ENCODE measurements around the gene ZBTB21. TPM values are rescaled to one million over a fixed set of nuclear protein-coding genes. Genes with fewer than 3 reads are reported as not detected.

Gene ZBTB21
- total RNA-seq (1 to 10 TPM; 4.5 to 8.8 (median 4.6) TPM), polyA plus RNA-seq (1 to 10 TPM in 2 of 3 donors, under 1 TPM in 1; 0.49 to 2.2 (median 1.2) TPM)
- long read RNA-seq, donor 1, partial matches to known transcripts: 0 of 1 reads
- long read RNA-seq, donor 1, other reads (novel, unspliced or antisense): 1 of 1 reads
- long read RNA-seq, donor 2, partial matches to known transcripts: 0 of 3 reads
- long read RNA-seq, donor 2, other reads (novel, unspliced or antisense): 3 of 3 reads

DNA sequence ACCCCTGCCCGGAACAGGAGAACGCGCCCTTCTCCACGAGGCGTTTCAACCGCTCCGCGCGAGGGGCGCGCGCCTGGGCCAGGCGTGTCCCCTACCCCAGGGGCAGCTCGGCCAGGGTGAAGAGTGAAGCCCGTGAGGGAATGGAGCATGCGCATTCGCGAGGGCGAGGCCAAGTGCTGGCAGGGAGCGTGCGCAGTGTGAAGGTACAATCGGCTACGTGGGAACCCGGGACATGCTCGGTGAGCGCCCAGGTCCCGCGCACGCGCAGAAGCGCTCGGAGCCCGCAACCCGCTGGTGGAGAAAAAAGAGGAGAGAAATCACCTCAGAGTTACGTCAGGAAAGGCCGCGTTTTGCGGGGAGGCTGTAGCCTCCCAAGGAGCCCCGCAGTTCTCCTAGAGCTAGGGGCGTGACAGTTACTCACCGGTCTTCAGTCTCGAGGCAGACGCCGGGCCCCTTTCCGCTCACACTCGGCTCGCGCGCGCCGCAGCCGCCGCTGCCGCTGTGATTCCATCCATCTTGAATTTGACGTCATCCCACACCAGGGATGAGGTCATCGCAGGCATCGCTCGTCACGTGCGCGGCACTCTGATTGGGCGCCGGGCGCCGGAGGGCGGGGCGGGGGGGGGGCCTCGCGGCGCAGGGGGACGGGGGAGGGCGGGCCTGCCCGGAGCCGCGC, at the start of gene ZBTB21:
Gene ZBTB21, minus strand, starts transcription at position 530 of the 676 bp plus-strand sequence. CDS start 16,265 bp downstream, outside the sequence.
- intact Hi-C loops (cut with DNase I): loop anchor here (2.0 to 5.0 kb wide), 3 partner anchors 102 to 131 kb away; partner anchors contain the start of gene PRDM15 (in 1 of the 2)
- 0 to 1% (median 0%) methylated on average over 59 to 75 of the region's 75 CpGs for WGBS, 3 donors
- TF ChIP-seq, protein P1, sequence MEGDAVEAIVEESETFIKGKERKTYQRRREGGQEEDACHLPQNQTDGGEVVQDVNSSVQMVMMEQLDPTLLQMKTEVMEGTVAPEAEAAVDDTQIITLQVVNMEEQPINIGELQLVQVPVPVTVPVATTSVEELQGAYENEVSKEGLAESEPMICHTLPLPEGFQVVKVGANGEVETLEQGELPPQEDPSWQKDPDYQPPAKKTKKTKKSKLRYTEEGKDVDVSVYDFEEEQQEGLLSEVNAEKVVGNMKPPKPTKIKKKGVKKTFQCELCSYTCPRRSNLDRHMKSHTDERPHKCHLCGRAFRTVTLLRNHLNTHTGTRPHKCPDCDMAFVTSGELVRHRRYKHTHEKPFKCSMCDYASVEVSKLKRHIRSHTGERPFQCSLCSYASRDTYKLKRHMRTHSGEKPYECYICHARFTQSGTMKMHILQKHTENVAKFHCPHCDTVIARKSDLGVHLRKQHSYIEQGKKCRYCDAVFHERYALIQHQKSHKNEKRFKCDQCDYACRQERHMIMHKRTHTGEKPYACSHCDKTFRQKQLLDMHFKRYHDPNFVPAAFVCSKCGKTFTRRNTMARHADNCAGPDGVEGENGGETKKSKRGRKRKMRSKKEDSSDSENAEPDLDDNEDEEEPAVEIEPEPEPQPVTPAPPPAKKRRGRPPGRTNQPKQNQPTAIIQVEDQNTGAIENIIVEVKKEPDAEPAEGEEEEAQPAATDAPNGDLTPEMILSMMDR (IDR thresholded peaks at IDR 0.05): no peak
- Histone ChIP-seq H3K36me3 (ENCODE audit: insufficient read depth in 1 of 2, low read depth in 1 of 2) (no peaks in the 10 kb centered on the region), H3K27ac (peak within 1 kb of the TSS; percentile 99), H3K9me3 (no peaks in the 10 kb centered on the region), H3K4me1 (no peaks in the 10 kb centered on the region), H3K4me3 (peak within 1 kb of the TSS; percentile 88), H3K27me3 (ENCODE audit: insufficient read depth in 3 of 3, low read length in 2 of 3) (peaks cover 0 to 12% (median 0%) of the 10 kb centered on the region in 3 donors)
- peak; percentile 96 for ATAC-seq
- DNase-seq: peak; percentile 99

DNA sequence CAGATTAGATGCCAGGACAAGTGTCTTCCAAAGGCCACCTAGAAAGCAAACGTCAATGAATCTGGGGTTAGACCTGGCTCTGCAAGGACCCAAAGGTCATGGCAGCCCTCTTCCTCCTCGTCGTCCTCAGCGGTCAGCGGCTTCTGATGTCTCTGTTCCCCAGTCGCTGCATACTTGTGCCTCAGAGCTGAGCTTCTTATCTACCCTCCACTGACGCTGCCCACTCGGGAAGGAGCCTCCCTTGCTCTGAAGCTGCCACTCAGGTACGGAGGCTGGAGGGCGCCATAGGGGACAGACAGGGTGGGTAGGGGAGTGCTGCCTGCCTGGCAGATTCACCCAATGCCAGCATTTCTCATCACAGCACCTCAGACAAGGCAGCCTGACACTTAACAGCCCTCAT, 49.6 kb upstream of the ZBTB21 start:
- H3K27me3 ChIP-seq (ENCODE audit: insufficient read depth in 3 of 3, low read length in 2 of 3): peaks cover 0 to 14% (median 9%) of the 10 kb centered on the region in 3 donors

DNA sequence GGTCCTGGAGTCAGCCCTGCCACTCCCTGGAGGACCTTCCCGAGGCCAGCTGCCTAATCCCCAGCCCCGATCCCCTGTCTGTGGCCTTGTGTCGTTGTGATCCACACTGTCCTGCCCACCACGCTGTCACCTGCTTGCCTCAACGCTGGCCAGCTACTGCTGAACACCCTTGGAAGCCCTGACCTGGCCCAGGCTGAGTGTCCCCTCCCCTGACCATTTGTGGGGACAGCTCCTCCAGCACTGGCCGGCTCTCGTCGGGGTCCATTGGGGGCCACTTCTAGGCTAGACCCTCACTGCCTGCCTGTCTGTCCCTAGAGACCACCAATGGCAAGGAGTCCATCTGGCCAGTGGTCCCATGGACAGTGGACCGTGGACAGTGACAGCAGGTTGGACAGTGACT, 49.0 kb upstream of the ZBTB21 start:
- H3K27me3 ChIP-seq (ENCODE audit: insufficient read depth in 3 of 3, low read length in 2 of 3): peaks cover 0 to 14% (median 9%) of the 10 kb centered on the region in 3 donors
- H3K27ac ChIP-seq: no peak overlapping the region
- no peak overlapping the region for H3K4me3 ChIP-seq
- H3K4me1 ChIP-seq: peaks cover 3% of the 10 kb centered on the region
- TF ChIP-seq, protein P1 (IDR thresholded peaks at IDR 0.05): no peak
- DNase-seq (no peak), ATAC-seq (no peak)
- no peaks in the 10 kb centered on the region for H3K36me3 ChIP-seq (ENCODE audit: insufficient read depth in 1 of 2, low read depth in 1 of 2)
- intact Hi-C loops (cut with DNase I): loop anchor here in 1 of 2 donors (10.0 kb wide), 1 partner anchor 56 kb away; no protein-coding TSS in a partner anchor
- 73 to 79% (median 76%) methylated on average over 9 of the region's 9 CpGs for WGBS, 3 donors
- no peaks in the 10 kb centered on the region for H3K9me3 ChIP-seq

More for the DNA sequence above, 49.6 kb upstream of the ZBTB21 start:
- TF ChIP-seq, protein P1 (IDR thresholded peaks at IDR 0.05): no peak
- Histone ChIP-seq H3K27ac (no peak overlapping the region), H3K4me3 (no peak overlapping the region), H3K4me1 (peaks cover 3% of the 10 kb centered on the region), H3K36me3 (ENCODE audit: insufficient read depth in 1 of 2, low read depth in 1 of 2) (no peaks in the 10 kb centered on the region), H3K9me3 (no peaks in the 10 kb centered on the region)
- ATAC-seq (no peak), DNase-seq (no peak)
- intact Hi-C loops (cut with DNase I): loop anchor here in 1 of 2 donors (10.0 kb wide), 1 partner anchor 55 kb away; no protein-coding TSS in a partner anchor
- WGBS, 3 donors: 86 to 92% (median 87%) methylated on average over 9 to 10 of the region's 10 CpGs

DNA sequence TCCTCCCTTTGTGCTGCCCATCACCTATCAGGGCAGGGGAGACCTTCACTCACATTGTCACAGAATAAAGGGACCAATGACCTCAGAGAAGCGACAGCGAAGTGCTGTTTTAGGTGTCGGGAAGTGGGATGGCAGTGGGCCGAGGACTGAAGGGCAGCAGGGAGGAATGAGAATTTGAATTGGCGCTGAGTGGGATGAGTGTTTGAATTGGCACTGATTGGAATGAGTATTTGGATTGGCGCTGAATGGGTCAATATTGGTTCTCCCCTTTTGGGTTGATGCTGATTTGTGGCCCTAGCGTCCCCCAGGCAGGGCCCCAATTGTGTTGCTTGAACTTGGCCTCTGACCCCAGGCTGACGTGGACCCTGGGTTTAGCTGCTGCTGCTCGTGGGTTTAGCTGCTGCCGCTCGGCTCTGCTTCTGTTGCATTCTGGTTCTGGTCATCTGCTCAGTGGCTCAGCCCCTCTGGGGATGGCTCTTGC, 48.5 kb upstream of the ZBTB21 start:
- H3K36me3 ChIP-seq (ENCODE audit: insufficient read depth in 1 of 2, low read depth in 1 of 2): no peaks in the 10 kb centered on the region
- DNase-seq: no peak
- no peak for ATAC-seq
- H3K4me3 ChIP-seq: no peak overlapping the region
- intact Hi-C loops (cut with DNase I): loop anchor here in 1 of 2 donors (10.0 kb wide), 1 partner anchor 56 kb away; no protein-coding TSS in a partner anchor
- H3K9me3 ChIP-seq: no peaks in the 10 kb centered on the region
- WGBS, 3 donors: 93 to 97% (median 93%) methylated on average over 11 of the region's 11 CpGs
- no peak overlapping the region for H3K27ac ChIP-seq
- peaks cover 3% of the 10 kb centered on the region for H3K4me1 ChIP-seq
- TF ChIP-seq, protein P1 (IDR thresholded peaks at IDR 0.05): no peak
- H3K27me3 ChIP-seq (ENCODE audit: insufficient read depth in 3 of 3, low read length in 2 of 3): peaks cover 0 to 14% (median 4%) of the 10 kb centered on the region in 3 donors

All from psoas muscle (tissue), 8 donors.